NCI-H2227 (cell line): ENCODE results near the gene THSD7A.
"Not testable (repeated sequence)": the region's sequence is repeated elsewhere in the genome, so short reads cannot be mapped to it uniquely, and the experiment has no call there.

Experiments
- DNase-seq: peaks from one replicate; lab custom pipeline; 2025; ENCODE audit not compliant: unreplicated experiment; lab: John Stamatoyannopoulos, UW

The THSD7A gene

GRCh38 chr7:11469028-11469745 lies 362.8 kb downstream of the THSD7A start:
- no peak for DNase-seq

- no peak for DNase-seq
Measured at GRCh38 chr7:11466517-11467105, 365.4 kb downstream of the THSD7A start.

GRCh38 chr7:11464624-11465023 lies 367.4 kb downstream of the THSD7A start:
- no peak for DNase-seq

- DNase-seq = no peak
Measured at GRCh38 chr7:11461946-11462345, 370.1 kb downstream of the THSD7A start.

GRCh38 chr7:11458736-11459483 lies 373.1 kb downstream of the THSD7A start:
- no peak for DNase-seq

GRCh38 chr7:11457419-11457818 lies 374.6 kb downstream of the THSD7A start:
- no peak for DNase-seq

- DNase-seq = no peak
Measured at GRCh38 chr7:11456574-11456973, 375.4 kb downstream of the THSD7A start.

GRCh38 chr7:11452476-11452875 lies 379.5 kb downstream of the THSD7A start:
- no peak for DNase-seq

GRCh38 chr7:11450281-11450680 lies 381.7 kb downstream of the THSD7A start:
- no peak for DNase-seq

GRCh38 chr7:11449316-11449715 lies 382.7 kb downstream of the THSD7A start:
- DNase-seq = no peak

- peak; percentile 22 for DNase-seq
Measured at GRCh38 chr7:11448323-11448722, 383.7 kb downstream of the THSD7A start.

- DNase-seq = no peak
Measured at GRCh38 chr7:11447106-11447505, 384.9 kb downstream of the THSD7A start.

- not testable (repeated sequence) for DNase-seq
Measured at GRCh38 chr7:11443934-11444333, 388.1 kb downstream of the THSD7A start.

- no peak for DNase-seq
Measured at GRCh38 chr7:11437994-11438393, 394.0 kb downstream of the THSD7A start.

GRCh38 chr7:11436773-11437524 lies 395.0 kb downstream of the THSD7A start:
- no peak for DNase-seq

- no peak for DNase-seq
Measured at GRCh38 chr7:11436316-11436715, 395.7 kb downstream of the THSD7A start.

- no peak for DNase-seq
Measured at GRCh38 chr7:11434366-11434765, 397.6 kb downstream of the THSD7A start.

GRCh38 chr7:11430841-11431240 lies 401.2 kb downstream of the THSD7A start:
- DNase-seq = no peak

- DNase-seq = no peak
Measured at GRCh38 chr7:11430112-11430511, 401.9 kb downstream of the THSD7A start.

GRCh38 chr7:11428877-11429581 lies 403.0 kb downstream of the THSD7A start:
- no peak for DNase-seq
